Measurements from ENCODE around the gene ZFYVE9.
"Not testable (repeated sequence)": the region's sequence is repeated elsewhere in the genome, so short reads cannot be mapped to it uniquely, and the experiment has no call there.

DNA sequence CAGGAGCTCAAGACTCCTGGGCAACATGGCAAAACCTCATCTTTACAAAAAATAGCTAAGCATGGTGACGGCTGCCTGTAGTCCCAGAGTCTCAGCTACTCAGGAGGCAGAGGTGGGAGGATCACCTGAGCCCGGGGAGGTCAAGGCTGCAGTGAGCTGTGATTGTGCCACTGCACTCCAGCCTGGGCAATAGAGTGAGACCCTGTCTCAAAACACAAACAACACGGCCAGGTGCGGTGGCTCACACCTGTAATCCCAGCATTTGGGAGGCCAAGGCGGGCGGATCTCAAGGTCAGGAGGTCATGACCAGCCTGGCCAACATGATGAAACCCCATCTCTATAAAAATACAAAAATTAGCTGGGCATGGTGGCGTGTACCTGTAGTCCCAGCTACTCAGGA, 47.6 kb upstream of the ZFYVE9 start:
- TF ChIP-seq, protein P1, sequence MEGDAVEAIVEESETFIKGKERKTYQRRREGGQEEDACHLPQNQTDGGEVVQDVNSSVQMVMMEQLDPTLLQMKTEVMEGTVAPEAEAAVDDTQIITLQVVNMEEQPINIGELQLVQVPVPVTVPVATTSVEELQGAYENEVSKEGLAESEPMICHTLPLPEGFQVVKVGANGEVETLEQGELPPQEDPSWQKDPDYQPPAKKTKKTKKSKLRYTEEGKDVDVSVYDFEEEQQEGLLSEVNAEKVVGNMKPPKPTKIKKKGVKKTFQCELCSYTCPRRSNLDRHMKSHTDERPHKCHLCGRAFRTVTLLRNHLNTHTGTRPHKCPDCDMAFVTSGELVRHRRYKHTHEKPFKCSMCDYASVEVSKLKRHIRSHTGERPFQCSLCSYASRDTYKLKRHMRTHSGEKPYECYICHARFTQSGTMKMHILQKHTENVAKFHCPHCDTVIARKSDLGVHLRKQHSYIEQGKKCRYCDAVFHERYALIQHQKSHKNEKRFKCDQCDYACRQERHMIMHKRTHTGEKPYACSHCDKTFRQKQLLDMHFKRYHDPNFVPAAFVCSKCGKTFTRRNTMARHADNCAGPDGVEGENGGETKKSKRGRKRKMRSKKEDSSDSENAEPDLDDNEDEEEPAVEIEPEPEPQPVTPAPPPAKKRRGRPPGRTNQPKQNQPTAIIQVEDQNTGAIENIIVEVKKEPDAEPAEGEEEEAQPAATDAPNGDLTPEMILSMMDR (IDR thresholded peaks at IDR 0.05), result not testable (repeated sequence)
- not testable (repeated sequence) for TF ChIP-seq POLR2A (IDR thresholded peaks at IDR 0.05)
